Keratinocyte (primary cell): ENCODE data around the gene SDHAF2. TPM values are rescaled to one million over a fixed set of nuclear protein-coding genes. Genes with fewer than 3 reads are reported as not detected.

Experiments
- DNase-seq: peaks from one replicate; pipeline ENCODE4 v3.0.0-alpha.2; 2011; ENCODE audit warnings: low read depth, missing footprints, low spot score
- FAIRE-seq: peaks from 2 replicates; lab custom pipeline; 2011; peaks lifted over from hg19 to GRCh38; lab: Jason Lieb, UNC
- H2AFZ ChIP-seq: 2 replicates; pipeline ENCODE4 v1.6.0; 2012; ENCODE audit warnings: low read length, control low read depth, inconsistent platforms; ENCODE audit not compliant: control insufficient read depth
- H3K27ac ChIP-seq: 2 replicates; pipeline ENCODE4 v1.5.1; 2011; ENCODE audit warnings: low read length; ENCODE audit not compliant: control insufficient read depth, insufficient read depth
- H3K27me3 ChIP-seq: 3 replicates; pipeline ENCODE4 v1.6.0; 2011; ENCODE audit warnings: low read length; ENCODE audit not compliant: control insufficient read depth, insufficient read depth; ENCODE audit errors: extremely low read depth
- H3K36me3 ChIP-seq, 2 experiments: 2 replicates in 1 of 2; 3 replicates in 1 of 2; pipeline ENCODE4 v1.5.1; 2011; ENCODE audit warnings: low read length in 2 of 2, mild to moderate bottlenecking in 1 of 2; ENCODE audit not compliant: control insufficient read depth in 2 of 2, insufficient read depth in 2 of 2; ENCODE audit errors: extremely low read depth in 1 of 2
- H3K4me1 ChIP-seq: 3 replicates; pipeline ENCODE4 v1.5.1; 2011; ENCODE audit warnings: low read length; ENCODE audit not compliant: control insufficient read depth, insufficient read depth; ENCODE audit errors: extremely low read depth
- H3K4me2 ChIP-seq: 3 replicates; pipeline ENCODE4 v1.6.0; 2011; ENCODE audit warnings: low read depth, low read length; ENCODE audit not compliant: control insufficient read depth, insufficient read depth; ENCODE audit errors: extremely low read depth
- H3K4me3 ChIP-seq, 3 experiments: fragments of 200-600 bp in 1 of 3; sonication (generic) in 1 of 3; 2 replicates in 2 of 3; 3 replicates in 1 of 3; pipeline ENCODE4 v1.5.1; 2011 to 2016; ENCODE audit warnings: low read length in 3 of 3, mild to moderate bottlenecking in 3 of 3, control low read depth in 2 of 3, inconsistent platforms in 1 of 3, low read depth in 1 of 3, mixed read lengths in 1 of 3, mixed run types in 1 of 3, moderate library complexity in 1 of 3; ENCODE audit not compliant: control insufficient read depth in 2 of 3, insufficient read depth in 2 of 3; ENCODE audit errors: extremely low read depth in 1 of 3
- H3K79me2 ChIP-seq: 2 replicates; pipeline ENCODE4 v1.6.0; 2012; ENCODE audit warnings: low read length; ENCODE audit not compliant: control insufficient read depth, insufficient read depth
- H3K9ac ChIP-seq: 3 replicates; pipeline ENCODE4 v1.6.0; 2011; ENCODE audit warnings: low read length; ENCODE audit not compliant: control insufficient read depth, insufficient read depth; ENCODE audit errors: extremely low read depth
- H3K9me1 ChIP-seq: 3 replicates; pipeline ENCODE4 v1.6.0; 2011; ENCODE audit warnings: low read length; ENCODE audit not compliant: control insufficient read depth, insufficient read depth; ENCODE audit errors: extremely low read depth
- H3K9me3 ChIP-seq: 2 replicates; pipeline ENCODE4 v1.5.1; 2012; ENCODE audit warnings: low read depth, low read length; ENCODE audit not compliant: control insufficient read depth
- H4K20me1 ChIP-seq: 3 replicates; pipeline ENCODE4 v1.6.0; 2011; ENCODE audit warnings: low read length; ENCODE audit not compliant: control insufficient read depth, insufficient read depth; ENCODE audit errors: extremely low read depth
- EZH2 ChIP-seq: IDR thresholded peaks from one replicate; pipeline ENCODE4 v1.6.1; 2012; ENCODE audit warnings: inconsistent platforms, mild to moderate bottlenecking, low read length, moderate library complexity
- dilution Hi-C: fragments of 300-500 bp; cut with MboI; formaldehyde crosslinking; loops from one replicate; pipeline ENCODE4 v1.7.0; 2020; ENCODE audit warnings: low sequenced_read_pairs; ENCODE audit not compliant: extremely low pct_ligation_motif_present
- polyA plus RNA-seq, 5 experiments: library from polyadenylated mRNA; depleted of rRNA in 3 of 5; stranded (reverse) in 3 of 5; stranded (forward) in 1 of 5; unstranded in 1 of 5; fragments of >200 nt; gene quantifications; 1 replicate in 1 of 5; 2 replicates in 3 of 5; 3 replicates in 1 of 5; pipeline versions ENCODE4 v1.2.1 to v1.2.3, GENCODE V29; 2011 to 2012; ENCODE audit warnings: missing spikeins in 2 of 5, low read depth in 1 of 5, low replicate concordance in 1 of 5
- TF ChIP-seq, protein P1 (sequence below), 3 experiments: IDR thresholded peaks in 1 of 3; conservative IDR thresholded peaks in 1 of 3; optimal IDR thresholded peaks in 1 of 3; 2 replicates in 2 of 3; 3 replicates in 1 of 3; pipeline versions ENCODE3 to v1.5.1; 2011; ENCODE audit warnings: low read length in 3 of 3, mild to moderate bottlenecking in 3 of 3, moderate library complexity in 2 of 3, control low read depth in 1 of 3, inconsistent platforms in 1 of 3; ENCODE audit not compliant: insufficient read depth in 2 of 3; ENCODE audit errors: extremely low read depth in 1 of 3

The SDHAF2 gene
- polyA plus RNA-seq, 1 donor (not counting 4 experiments of a cell fraction or from before 2014, with no cell fraction given): 56.4 TPM

DNA sequence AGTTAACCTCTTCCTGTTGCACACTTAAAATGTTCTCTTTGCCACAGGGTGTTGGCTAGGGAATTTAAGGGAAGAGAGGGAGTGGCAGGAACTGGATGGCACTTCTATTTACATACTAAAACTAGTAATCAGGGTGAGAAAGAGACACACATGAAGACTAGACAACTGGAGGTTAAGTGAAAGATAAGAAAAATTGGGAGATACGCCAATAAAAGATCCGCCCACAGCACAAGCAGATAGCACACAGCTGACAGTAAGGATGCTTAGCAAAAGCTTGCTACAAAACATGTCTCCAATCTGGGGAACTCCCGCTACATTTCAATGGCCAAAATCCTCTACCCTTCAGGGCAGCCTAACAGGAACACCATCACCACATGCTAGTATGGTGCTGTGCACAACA lies 13.0 kb upstream of the SDHAF2 start:
- peaks cover 40 to 69% of the 10 kb centered on the region in 2 experiments for H3K36me3 ChIP-seq
- H3K9me3 ChIP-seq: no peaks in the 10 kb centered on the region
- peaks cover 21% of the 10 kb centered on the region for H3K79me2 ChIP-seq
- H3K27ac ChIP-seq: no peak overlapping the region
- H3K4me2 ChIP-seq: no peak overlapping the region
- TF ChIP-seq, protein P1, sequence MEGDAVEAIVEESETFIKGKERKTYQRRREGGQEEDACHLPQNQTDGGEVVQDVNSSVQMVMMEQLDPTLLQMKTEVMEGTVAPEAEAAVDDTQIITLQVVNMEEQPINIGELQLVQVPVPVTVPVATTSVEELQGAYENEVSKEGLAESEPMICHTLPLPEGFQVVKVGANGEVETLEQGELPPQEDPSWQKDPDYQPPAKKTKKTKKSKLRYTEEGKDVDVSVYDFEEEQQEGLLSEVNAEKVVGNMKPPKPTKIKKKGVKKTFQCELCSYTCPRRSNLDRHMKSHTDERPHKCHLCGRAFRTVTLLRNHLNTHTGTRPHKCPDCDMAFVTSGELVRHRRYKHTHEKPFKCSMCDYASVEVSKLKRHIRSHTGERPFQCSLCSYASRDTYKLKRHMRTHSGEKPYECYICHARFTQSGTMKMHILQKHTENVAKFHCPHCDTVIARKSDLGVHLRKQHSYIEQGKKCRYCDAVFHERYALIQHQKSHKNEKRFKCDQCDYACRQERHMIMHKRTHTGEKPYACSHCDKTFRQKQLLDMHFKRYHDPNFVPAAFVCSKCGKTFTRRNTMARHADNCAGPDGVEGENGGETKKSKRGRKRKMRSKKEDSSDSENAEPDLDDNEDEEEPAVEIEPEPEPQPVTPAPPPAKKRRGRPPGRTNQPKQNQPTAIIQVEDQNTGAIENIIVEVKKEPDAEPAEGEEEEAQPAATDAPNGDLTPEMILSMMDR (optimal IDR thresholded peaks at IDR 0.05 in 1 of 3, IDR thresholded peaks at IDR 0.05 in 1 of 3, conservative IDR thresholded peaks at IDR 0.05 in 1 of 3; ENCODE audit: extremely low read depth in 1 of 3, insufficient read depth in 2 of 3, low read length in 3 of 3): no peak
- no peak for TF ChIP-seq EZH2
- DNase-seq: no peak
- H3K4me1 ChIP-seq: no peaks in the 10 kb centered on the region
- no peak overlapping the region for H2AFZ ChIP-seq
- no peak overlapping the region for H3K4me3 ChIP-seq
- H4K20me1 ChIP-seq: peaks cover 6% of the 10 kb centered on the region
- no peaks in the 10 kb centered on the region for H3K9me1 ChIP-seq
- dilution Hi-C loops: no loop called here
- FAIRE-seq: no peak
- no peak overlapping the region for H3K9ac ChIP-seq
- no peaks in the 10 kb centered on the region for H3K27me3 ChIP-seq

DNA sequence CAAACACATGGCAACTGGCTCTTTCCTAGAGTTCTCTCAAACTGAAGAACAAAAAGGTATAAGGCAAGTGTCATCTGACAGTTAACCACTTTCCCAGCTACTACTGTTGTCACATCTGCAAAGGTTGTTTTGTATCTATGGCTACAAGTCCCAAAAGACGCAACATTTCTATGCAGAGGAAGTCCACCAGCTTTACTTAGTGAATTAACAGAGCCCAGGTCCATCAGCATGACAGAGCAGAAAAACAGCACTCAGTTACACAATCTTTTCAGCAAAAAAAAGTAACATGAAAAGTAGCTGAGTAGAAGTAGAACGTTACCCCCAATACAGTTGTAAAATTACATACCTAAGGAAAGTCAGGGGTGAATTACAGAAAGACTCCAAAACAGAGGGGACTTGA lies 12.3 kb upstream of the SDHAF2 start:
- dilution Hi-C loops: no loop called here
- peaks cover 6% of the 10 kb centered on the region for H4K20me1 ChIP-seq
- no peaks in the 10 kb centered on the region for H3K27me3 ChIP-seq
- H3K79me2 ChIP-seq: peaks cover 26% of the 10 kb centered on the region
- TF ChIP-seq, protein P1 (optimal IDR thresholded peaks at IDR 0.05 in 1 of 3, IDR thresholded peaks at IDR 0.05 in 1 of 3, conservative IDR thresholded peaks at IDR 0.05 in 1 of 3; ENCODE audit: extremely low read depth in 1 of 3, insufficient read depth in 2 of 3, low read length in 3 of 3): no peak
- TF ChIP-seq EZH2: no peak
- H3K9me3 ChIP-seq: no peaks in the 10 kb centered on the region
- DNase-seq (no peak), FAIRE-seq (no peak)
- no peaks in the 10 kb centered on the region for H3K9me1 ChIP-seq
- H3K36me3 ChIP-seq: peaks cover 40 to 72% of the 10 kb centered on the region in 2 experiments
- H3K4me3 ChIP-seq: no peak overlapping the region
- no peak overlapping the region for H3K9ac ChIP-seq
- H3K27ac ChIP-seq: peak overlapping the region; percentile 10
- no peak overlapping the region for H3K4me2 ChIP-seq
- no peak overlapping the region for H2AFZ ChIP-seq
- no peaks in the 10 kb centered on the region for H3K4me1 ChIP-seq
